Neural cell (in vitro differentiated cells): ENCODE measurements around the gene OXCT1.

Experiments used
- CTCF ChIP-seq: fragments of 450-650 bp; IDR thresholded peaks from 2 replicates; pipeline ENCODE4 v1.5.1; 2014; ENCODE audit warnings: antibody characterized with exemption, mild to moderate bottlenecking, moderate library complexity; ENCODE audit not compliant: poor library complexity, severe bottlenecking
- REST ChIP-seq: IDR thresholded peaks from 2 replicates; pipeline ENCODE4 v1.6.1; 2012; ENCODE audit warnings: borderline replicate concordance

- TF ChIP-seq CTCF, result no peak
- TF ChIP-seq REST, result no peak
Observed at GRCh38 chr5:41763081-41763480, 107.1 kb downstream of the OXCT1 start.
